SKM-1 (cell line): ENCODE results near the gene PLXNB3.

Experiments used
- DNase-seq: peaks from one replicate; lab custom pipeline; 2025; ENCODE audit not compliant: unreplicated experiment; lab: John Stamatoyannopoulos, UW

Gene PLXNB3

GRCh38 chrX:153755136-153755535 is 8.9 kb upstream of the PLXNB3 start:
- DNase-seq = no peak

GRCh38 chrX:153761863-153762262 is 2.2 kb upstream of the PLXNB3 start:
- no peak for DNase-seq

DNA sequence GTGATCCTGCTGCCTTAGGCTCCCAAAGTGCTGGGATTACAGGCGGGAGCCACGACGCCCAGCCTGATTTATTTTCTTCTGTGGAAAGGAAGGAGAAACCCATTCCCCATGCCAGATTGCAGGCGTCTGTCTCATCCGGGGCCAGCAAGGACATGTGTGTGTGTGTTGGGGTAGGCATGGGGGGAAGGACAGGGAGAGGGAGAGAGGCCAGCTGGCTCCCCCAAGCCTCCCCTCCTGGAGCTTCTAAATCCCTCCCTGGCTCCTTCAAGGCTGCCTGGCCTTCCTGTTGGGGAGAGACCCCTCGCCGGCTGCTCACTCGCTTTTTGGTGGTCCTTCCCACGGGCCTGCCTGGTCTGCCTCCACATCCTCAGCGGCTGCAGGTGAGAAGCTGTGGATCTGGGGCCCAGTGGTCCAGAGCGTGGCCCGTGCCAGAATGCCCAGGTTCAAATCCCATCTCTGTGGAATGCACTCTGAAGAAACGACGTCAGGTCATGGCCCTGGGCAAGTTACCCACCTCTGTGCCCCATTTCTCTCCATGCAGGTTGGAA is 1.3 kb upstream of the PLXNB3 start:
- DNase-seq = no peak

GRCh38 chrX:153763298-153763932 is 634 bp upstream of the PLXNB3 start:
- DNase-seq = no peak

- DNase-seq = no peak
These were observed 713 bp downstream of the PLXNB3 start for GRCh38 chrX:153764786-153765137.

DNA sequence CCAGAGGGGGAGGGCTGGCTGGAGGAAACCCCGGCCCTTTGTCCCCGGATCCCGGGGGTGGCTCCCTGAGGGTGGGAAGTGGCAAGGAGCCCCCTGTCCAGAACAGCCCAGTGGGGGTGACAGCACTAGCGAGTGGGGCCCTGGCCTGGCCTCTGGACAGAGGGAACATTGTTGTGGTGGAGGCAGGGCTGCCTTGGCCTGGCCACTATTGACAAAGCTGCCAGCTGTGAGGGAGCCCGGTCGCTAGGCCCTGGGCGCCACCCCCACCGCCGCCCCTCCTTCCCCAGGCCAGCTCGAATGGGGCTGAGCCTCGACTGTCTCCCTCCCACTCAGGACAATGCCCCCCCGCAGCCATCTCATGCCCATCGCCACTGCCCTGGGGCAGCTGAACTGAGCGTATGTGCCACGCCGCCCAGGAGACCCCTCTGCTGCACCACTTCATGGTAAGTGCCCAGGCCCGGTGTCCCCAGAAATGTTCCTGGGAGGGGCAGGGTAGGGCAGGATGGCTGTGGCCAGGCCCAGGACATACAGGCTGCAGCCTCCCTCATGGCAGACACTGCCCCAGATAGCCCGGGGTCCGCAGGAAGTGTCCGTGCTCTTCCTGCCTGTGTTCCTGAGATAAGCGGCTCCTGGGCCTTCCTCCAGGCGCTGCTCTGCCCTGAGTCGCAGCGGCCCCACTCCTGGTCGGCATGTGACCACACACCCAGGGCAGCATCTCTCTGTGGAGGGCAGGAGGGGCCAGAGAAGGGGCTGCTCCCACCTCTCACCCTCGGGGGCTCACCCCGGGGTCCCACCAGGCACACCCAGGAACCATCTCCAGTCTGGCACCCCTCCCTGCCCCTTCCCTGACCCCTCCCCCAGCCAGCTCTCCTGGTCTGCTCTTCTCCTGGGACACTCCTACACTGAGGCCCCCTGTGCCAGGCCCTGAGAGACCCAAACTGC is 1.4 kb downstream of the PLXNB3 start:
- no peak for DNase-seq

DNA sequence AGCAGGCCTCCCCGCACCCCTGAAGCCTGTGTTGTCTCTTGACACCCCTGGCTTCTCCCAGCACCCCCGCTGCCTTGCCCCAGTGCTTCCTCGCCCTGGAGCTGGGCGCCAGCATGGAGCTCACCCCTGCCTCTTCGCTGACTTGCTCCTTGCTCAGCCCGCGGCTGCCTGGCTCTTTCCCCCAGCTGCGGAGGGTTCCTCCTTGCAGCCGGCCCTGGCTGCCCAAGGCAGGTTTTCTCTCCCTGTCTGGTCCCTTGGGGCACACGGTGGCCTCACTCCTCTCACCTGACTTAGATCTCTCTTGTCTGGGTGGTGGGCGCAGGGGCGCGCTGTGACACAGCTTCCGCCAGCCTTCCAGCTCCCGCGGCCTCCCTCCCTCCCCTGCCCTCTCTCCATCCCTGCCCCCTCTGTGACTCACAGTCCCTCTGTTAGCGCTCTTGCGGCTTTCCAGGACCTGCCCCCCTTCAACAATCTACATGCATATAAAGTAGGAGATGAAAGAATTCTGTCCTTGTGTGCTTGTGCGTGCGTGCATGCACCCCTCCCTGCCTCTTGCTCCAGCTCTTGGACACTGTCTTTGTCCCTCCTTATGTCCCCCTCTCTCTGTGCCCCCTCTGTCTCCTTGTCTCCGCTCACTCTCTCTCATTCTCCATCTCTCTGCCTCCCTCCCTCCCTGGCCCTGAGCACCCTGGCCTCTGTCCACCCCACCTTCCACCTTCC is 2.2 kb downstream of the PLXNB3 start:
- DNase-seq = no peak

- DNase-seq = no peak
These were observed 3.0 kb downstream of the PLXNB3 start for GRCh38 chrX:153766871-153767673.

- DNase-seq = no peak
These were observed 3.6 kb downstream of the PLXNB3 start for GRCh38 chrX:153767674-153768055.

GRCh38 chrX:153768311-153769157 is 4.5 kb downstream of the PLXNB3 start:
- DNase-seq = no peak

DNA sequence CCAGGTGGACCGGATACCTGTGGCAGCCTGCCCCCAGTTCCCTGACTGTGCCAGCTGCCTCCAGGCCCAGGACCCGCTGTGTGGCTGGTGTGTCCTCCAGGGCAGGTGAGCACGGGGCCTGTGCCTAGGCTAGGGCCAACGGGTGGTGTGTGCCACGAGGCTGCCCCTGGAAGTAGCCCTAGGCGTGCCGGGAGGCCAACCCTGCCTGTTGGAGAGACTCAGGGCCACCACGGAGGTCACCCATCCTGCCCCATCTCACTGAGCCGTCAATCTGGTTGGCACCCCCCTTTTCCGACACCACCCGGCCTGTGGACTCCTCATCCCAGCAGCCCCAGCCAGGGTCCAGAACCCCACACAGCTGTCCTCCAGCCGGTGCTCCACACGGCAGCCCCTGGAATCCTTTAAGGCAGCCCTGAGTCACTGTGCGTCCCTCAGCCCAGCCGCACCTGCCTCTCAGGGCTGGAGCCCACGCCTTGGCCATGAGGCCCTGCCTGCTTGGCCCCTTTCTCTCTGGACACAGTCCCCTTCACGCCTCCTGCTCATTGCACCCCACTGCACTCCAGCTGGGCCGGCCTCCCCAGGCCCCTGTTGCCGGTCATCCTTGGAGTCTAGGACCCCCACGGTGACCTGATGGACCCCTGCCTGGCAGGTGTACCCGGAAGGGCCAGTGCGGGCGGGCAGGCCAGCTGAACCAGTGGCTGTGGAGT is 5.3 kb downstream of the PLXNB3 start:
- DNase-seq = no peak

DNA sequence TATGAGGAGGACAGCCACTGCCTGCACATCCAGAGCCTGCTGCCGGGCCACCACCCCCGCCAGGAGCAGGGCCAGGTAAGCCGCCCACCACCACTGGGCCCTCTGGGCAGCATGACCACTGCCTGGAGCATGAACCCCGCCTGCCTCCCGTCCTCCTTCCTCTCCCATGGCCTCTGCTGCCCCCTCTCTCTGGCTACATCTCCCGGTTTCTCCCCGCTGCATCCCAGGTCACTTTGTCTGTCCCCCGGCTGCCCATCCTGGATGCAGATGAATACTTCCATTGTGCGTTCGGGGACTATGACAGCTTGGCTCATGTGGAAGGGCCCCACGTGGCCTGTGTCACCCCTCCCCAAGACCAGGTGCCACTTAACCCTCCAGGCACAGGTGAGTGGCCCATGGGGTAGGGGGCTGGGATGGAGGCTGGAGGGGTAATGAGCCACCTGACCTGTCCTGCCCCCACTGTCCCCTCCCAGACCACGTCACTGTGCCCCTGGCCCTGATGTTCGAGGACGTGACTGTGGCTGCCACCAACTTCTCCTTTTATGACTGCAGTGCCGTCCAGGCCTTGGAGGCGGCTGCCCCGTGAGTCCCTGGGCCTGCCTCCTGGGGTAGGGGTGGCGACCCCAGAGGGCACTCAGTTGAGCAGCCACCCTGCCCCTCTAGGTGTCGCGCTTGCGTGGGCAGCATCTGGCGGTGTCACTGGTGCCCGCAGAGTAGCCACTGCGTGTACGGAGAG is 6.0 kb downstream of the PLXNB3 start:
- DNase-seq = no peak

DNA sequence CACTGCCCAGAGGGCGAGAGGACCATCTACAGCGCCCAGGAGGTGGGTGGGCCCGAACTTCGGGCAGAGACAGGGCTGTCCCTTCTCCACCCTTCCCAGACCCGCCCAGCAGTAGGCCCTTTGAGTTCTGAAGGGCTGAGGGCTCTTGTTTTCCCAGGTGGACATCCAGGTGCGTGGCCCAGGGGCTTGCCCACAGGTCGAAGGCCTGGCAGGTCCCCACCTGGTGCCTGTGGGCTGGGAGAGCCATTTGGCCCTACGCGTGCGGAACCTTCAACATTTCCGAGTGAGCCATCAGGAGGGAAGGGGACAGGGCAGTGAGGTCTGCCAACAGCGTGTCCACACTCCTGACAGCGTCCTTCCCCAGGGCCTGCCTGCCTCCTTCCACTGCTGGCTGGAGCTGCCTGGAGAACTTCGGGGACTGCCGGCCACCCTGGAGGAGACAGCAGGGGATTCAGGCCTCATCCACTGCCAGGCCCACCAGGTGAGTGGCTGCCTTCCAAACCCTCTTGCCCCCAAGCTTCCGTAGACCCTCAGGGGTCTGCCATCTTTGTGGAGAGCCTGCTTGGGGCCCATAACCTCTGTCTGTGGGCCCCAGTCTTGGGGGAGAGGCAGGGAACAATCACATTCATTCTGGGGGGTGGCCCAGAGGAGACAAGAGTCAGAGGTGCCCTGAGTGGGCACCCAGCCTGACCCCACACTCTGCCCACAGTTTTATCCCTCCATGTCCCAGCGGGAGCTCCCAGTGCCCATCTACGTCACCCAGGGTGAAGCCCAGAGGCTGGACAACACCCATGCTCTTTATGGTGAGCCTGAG is 6.8 kb downstream of the PLXNB3 start:
- no peak for DNase-seq

DNA sequence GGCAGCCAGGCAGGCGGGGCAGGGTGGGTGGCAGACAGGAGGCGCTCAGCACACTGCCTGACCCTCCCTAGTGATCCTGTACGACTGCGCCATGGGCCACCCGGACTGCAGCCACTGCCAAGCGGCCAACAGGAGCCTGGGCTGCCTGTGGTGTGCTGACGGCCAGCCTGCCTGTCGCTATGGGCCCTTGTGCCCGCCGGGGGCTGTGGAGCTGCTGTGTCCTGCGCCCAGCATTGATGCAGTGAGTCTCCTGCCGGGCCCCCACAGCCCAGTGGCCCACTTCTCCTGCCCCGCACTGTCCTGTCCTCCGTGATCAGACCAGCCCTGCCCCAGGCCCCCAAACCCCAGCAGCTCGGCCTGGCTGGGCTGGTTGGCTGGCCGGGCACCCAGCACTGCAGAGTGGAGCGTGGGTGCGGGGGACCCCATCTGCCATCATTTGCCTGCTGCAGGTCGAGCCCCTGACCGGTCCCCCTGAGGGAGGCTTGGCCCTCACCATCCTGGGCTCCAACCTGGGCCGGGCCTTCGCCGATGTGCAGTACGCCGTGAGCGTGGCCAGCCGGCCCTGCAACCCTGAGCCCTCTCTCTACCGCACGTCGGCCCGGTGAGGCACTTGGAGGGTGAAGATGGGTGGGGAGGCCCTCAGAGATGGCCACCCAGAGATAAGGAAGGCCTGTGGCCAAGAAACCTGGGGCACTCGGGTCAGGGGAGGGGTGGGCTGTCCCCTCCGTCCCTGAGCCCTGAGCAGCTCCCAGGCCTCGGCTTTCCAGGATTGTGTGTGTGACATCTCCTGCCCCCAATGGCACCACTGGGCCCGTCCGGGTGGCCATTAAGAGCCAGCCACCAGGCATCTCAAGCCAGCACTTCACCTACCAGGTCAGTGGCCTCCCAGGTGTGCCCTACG is 7.6 kb downstream of the PLXNB3 start:
- DNase-seq = no peak

DNA sequence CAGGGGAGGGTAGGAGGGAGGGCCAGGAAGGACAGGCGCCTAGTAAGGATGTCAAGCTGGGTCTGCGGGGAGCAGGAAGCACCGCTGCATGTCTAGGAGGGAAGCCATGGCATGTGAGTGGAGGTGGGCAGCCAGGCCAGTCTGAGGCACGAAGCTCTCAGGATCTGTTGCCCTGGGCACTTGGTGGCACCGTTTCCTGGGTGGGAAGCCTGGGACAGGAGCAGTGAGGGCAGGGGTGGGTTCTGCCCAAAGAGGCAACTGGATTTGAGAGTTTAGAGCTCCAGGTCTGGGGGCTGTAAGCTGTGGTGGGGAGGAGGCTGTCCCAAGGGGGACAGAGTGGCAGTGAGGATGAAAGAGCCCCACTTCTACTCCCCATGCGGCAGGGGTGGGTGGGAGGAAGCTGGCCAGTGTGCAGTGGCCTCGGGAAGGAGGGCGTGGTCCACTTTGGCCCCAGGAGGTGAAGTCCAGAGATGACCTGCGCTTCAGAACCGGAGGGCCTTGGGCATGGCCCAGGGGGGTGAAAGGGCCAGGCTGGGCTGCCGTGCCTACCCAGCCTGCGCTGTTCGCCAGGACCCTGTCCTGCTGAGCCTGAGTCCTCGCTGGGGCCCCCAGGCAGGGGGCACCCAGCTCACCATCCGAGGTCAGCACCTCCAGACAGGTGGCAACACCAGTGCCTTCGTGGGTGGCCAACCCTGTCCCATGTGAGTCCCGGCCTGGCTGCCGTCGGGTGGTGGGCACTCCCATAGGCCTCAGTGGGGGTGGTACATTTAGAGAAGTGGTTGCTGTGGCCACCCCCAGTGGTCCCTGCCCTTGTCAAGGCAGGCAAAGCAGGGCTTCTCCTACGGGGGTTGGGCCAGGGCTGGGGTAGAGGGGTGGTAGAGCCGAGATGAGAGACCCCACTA is 8.5 kb downstream of the PLXNB3 start:
- DNase-seq = no peak

DNA sequence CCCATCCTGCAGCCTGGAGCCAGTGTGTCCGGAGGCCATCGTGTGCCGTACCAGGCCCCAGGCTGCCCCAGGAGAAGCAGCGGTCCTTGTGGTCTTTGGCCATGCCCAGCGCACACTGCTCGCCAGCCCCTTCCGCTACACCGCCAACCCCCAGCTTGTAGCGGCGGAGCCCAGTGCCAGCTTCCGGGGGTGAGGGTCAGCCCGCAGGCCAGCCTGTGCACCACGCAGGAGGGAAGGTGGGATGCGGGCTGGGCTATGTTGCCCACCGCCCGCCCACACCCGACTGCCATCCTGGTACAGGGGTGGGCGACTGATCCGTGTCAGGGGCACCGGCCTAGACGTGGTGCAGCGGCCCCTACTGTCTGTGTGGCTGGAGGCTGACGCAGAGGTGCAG is 9.2 kb downstream of the PLXNB3 start:
- DNase-seq = no peak
